GM13976 (cell line): ENCODE measurements around the gene WNT6.

Experiments
- DNase-seq: peaks from one replicate; pipeline ENCODE4 v3.0.0; 2012; ENCODE audit warnings: low spot score
- in situ Hi-C: fragments of 300-500 bp; cut with MboI; formaldehyde crosslinking; loops from one replicate; pipeline ENCODE4 v1.12.0; 2022; ENCODE audit warnings: low sequenced_read_pairs, mixed read lengths, inconsistent platforms; ENCODE audit not compliant: unreplicated experiment
- TF ChIP-seq, protein P1 (sequence below): IDR thresholded peaks from 2 replicates; pipeline ENCODE4 v1.5.1; 2012; ENCODE audit warnings: borderline replicate concordance, mild to moderate bottlenecking; ENCODE audit not compliant: insufficient read depth; ENCODE audit errors: extremely low read depth, missing control alignments, control extremely low read depth

The WNT6 gene

DNA sequence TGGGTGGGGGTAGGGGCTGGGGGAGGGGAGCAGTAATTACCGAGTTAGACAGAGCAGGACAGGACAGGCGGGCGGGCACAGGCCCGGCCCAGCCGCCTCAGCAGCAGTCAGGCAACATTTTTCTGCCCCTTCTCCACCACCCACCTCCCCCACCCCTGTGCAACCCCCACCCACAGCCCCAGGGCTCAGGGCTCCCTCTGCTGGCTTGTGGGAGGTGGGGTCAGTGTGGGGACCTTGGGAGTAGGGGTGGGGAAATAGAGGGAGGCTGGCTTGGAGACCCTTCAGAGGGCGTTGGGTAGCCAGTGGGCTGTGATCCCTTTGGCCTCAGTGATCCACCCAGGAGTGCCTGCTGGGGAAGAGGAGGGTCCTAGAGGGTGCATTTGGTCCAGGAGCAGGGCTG lies 6.4 kb downstream of the WNT6 start:
- DNase-seq = no peak
- in situ Hi-C loops = no loop called here
- TF ChIP-seq, protein P1, sequence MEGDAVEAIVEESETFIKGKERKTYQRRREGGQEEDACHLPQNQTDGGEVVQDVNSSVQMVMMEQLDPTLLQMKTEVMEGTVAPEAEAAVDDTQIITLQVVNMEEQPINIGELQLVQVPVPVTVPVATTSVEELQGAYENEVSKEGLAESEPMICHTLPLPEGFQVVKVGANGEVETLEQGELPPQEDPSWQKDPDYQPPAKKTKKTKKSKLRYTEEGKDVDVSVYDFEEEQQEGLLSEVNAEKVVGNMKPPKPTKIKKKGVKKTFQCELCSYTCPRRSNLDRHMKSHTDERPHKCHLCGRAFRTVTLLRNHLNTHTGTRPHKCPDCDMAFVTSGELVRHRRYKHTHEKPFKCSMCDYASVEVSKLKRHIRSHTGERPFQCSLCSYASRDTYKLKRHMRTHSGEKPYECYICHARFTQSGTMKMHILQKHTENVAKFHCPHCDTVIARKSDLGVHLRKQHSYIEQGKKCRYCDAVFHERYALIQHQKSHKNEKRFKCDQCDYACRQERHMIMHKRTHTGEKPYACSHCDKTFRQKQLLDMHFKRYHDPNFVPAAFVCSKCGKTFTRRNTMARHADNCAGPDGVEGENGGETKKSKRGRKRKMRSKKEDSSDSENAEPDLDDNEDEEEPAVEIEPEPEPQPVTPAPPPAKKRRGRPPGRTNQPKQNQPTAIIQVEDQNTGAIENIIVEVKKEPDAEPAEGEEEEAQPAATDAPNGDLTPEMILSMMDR = no peak

DNA sequence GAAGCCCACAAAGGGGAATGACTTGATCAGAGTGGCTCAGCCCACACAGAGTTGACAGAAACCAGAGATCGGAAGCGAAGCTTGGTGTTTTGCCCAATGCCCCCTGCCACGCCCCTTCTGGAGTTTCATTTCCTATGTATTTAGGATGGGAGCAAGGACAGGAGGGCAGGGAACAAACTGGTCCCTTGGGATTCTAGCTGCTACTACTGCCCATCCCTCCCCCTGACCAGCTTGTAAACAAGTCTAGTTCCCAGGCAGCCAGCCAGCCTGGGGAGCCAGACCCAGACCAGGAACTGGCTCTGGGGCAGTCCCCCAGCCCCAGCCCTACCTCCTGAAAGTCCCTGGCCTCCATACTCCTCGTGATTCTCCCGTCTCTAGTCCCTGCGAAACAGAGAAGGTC lies 8.3 kb downstream of the WNT6 start:
- TF ChIP-seq, protein P1 = no peak
- no peak for DNase-seq

DNA sequence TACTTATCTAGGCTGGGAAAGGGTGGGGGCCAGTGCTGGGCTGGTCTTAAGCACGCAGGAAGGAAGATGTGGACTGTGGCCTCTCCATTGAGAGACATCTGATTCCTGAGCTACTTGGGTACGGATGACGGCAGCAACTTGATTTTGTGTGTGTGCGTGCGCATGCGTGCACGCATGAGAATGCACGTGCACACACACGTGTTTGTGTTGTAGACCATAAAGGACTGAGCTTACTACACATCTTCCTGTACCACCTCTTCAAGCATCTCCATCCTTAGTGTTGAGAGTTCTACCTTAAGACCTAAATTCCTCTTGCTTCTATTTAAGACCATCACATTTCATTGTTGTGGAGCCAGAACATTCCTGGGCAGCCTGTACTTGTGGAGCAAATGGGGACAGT lies 9.5 kb downstream of the WNT6 start:
- TF ChIP-seq, protein P1 = no peak
- DNase-seq = no peak
- in situ Hi-C loops = no loop called here

More for the DNA sequence above, 8.3 kb downstream of the WNT6 start:
- in situ Hi-C loops = no loop called here

DNA sequence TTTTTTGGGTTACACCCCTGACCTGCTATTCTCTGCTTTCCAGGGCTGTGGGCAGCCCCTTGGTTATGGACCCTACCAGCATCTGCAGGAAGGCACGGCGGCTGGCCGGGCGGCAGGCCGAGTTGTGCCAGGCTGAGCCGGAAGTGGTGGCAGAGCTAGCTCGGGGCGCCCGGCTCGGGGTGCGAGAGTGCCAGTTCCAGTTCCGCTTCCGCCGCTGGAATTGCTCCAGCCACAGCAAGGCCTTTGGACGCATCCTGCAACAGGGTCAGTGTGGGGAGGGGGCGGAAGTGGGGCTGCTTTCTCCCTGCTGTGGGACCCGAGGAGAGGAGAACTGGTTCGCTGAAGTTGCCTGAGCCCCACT lies 11.4 kb downstream of the WNT6 start:
- in situ Hi-C loops = no loop called here
- TF ChIP-seq, protein P1 = no peak
- DNase-seq = no peak

DNA sequence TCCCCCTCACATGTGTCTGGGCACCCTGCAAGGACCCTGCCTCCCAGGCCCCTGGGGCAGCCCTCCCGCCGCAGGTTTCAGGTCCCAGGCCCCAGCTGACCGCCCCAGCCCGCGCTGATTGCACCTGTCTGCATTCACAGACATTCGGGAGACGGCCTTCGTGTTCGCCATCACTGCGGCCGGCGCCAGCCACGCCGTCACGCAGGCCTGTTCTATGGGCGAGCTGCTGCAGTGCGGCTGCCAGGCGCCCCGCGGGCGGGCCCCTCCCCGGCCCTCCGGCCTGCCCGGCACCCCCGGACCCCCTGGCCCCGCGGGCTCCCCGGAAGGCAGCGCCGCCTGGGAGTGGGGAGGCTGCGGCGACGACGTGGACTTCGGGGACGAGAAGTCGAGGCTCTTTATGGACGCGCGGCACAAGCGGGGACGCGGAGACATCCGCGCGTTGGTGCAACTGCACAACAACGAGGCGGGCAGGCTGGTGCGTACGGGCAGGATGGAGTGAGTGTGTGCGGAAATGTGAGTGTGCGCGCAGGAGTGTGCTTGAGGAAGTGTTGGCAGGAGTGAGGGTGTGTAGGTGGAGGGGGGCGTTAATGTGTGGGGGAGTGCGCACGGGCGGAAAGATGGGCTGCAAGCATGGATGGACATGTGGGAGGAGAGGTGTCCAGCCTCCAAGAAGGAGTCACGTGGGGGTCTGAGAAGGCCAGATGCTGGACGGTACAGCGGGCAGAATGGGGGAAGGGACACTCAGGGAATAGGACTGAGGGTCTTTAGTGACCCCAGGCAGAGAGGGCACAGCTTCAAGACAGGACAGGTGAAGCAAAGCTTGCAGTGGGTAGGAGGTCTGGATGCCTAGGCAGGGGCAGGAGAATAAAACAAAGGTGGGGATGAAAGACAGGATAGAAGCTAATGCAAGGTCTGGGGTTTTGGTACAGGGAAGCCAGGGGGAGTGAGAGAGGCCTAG lies 12.0 kb downstream of the WNT6 start:
- in situ Hi-C loops = no loop called here
- TF ChIP-seq, protein P1 = no peak
- DNase-seq = no peak

DNA sequence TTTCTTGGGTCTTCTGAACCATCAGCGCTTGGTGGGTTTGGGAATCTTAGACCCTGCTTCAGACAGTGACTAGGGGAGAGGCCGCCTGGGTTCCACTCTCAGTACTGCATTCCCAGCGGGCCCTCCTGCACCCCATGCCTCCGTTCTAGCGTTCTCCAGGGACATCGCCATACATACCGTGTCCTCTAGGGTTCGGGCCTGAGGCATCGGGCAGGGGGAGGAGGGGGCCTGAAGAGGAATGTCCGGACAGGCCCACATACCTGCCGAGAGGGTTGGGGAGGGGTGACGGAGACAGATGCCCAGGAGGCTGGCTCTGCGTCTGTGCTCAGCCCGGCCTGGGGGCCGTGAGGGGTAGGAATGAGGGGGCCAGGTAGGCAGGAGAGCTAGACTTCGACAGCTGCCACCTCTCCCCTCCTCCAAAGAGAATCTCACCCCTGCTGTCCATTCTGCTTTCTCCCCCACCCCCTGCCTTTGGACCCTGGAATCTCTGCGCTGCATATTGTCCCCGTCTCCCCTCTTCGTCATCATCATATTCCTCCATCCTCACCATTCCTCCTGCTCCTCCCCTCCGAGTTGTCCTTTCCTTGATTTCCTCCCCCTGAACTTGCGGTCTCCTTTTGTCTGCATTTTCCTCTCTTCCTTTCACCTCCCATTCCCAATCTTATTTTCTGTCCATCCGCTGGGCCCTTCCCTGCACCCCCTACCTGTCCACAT lies 13.2 kb downstream of the WNT6 start:
- in situ Hi-C loops = no loop called here
- TF ChIP-seq, protein P1 = no peak
- DNase-seq = no peak
